GM12878 (cell line): ENCODE measurements around the gene CYP26C1. TPM values are rescaled to one million over a fixed set of nuclear protein-coding genes. Genes with fewer than 3 reads are reported as not detected.

Experiments
- ATAC-seq: fragments of 200-7000 bp; cut with Tn5 transposase; 3 replicates; pipeline ENCODE4 v1.9.1; 2020; ENCODE audit warnings: mild to moderate bottlenecking, moderate library complexity
- BruUV-seq: library from RNA; stranded (reverse); fragments of 400-500 nt; replicated peaks from 2 replicates; lab custom pipeline; 2021; lab: Mats Ljungman, UMichigan
- CTCF ChIA-PET: fragments of 300-600 bp; sonication (Branson Sonifier 250); formaldehyde crosslinking; extraction: SDS; loops from one replicate; lab custom pipeline; 2021; ENCODE audit warnings: inconsistent platforms; lab: Yijun Ruan, JAX
- POLR2A ChIA-PET: fragments of 350-600 bp; formaldehyde crosslinking; extraction: SDS; loops from one replicate; lab custom pipeline; 2021; ENCODE audit warnings: inconsistent platforms; lab: Charles Lee
- RAD21 ChIA-PET: fragments of 300-600 bp; sonication (Branson Sonifier 250); formaldehyde crosslinking; loops from one replicate; lab custom pipeline; 2023; ENCODE audit warnings: antibody characterized with exemption; ENCODE audit not compliant: unreplicated experiment; lab: Charles Lee
- SMC1A ChIA-PET: fragments of 300-600 bp; sonication (Branson Sonifier 250); formaldehyde crosslinking; loops from one replicate; lab custom pipeline; 2023; ENCODE audit not compliant: unreplicated experiment, uncharacterized antibody; lab: Charles Lee
- DNase-seq: peaks from one replicate; pipeline ENCODE4 v3.0.0-alpha.2; 2011; ENCODE audit warnings: low read depth, low spot score
- FAIRE-seq: peaks from 3 replicates; lab custom pipeline; 2011; peaks lifted over from hg19 to GRCh38; lab: Jason Lieb, UNC
- H2AFZ ChIP-seq: 2 replicates; pipeline ENCODE4 v1.6.0; 2011; ENCODE audit warnings: low read depth, low read length, control low read depth; ENCODE audit not compliant: control insufficient read depth
- H3K27ac ChIP-seq: 2 replicates; pipeline ENCODE4 v1.5.1; 2011; ENCODE audit warnings: control low read depth; ENCODE audit not compliant: control insufficient read depth, insufficient read depth
- H3K27me3 ChIP-seq, 2 experiments: replicated peaks in 1 of 2; 2 replicates each; pipeline versions ENCODE4 v1.6.0 to v1.6.1; 2011; ENCODE audit warnings: low read length in 1 of 2; ENCODE audit not compliant: control insufficient read depth in 2 of 2, insufficient read depth in 2 of 2
- H3K36me3 ChIP-seq, 2 experiments: 2 replicates each; pipeline ENCODE4 v1.5.1; 2011; ENCODE audit warnings: low read length in 1 of 2; ENCODE audit not compliant: control insufficient read depth in 2 of 2, insufficient read depth in 2 of 2
- H3K4me1 ChIP-seq: 2 replicates; pipeline ENCODE4 v1.6.1; 2011; ENCODE audit warnings: mild to moderate bottlenecking, low read length, moderate library complexity, mixed read lengths; ENCODE audit not compliant: control insufficient read depth, insufficient read depth
- H3K4me2 ChIP-seq: 2 replicates; pipeline ENCODE4 v1.6.0; 2011; ENCODE audit warnings: control low read depth; ENCODE audit not compliant: control insufficient read depth, insufficient read depth
- H3K4me3 ChIP-seq: fragments of 200-600 bp; sonication (generic); 2 replicates; pipeline ENCODE4 v1.5.1; 2016
- H3K79me2 ChIP-seq: 2 replicates; pipeline ENCODE4 v1.6.0; 2011; ENCODE audit warnings: low read length; ENCODE audit not compliant: control insufficient read depth, insufficient read depth
- H3K9ac ChIP-seq: 2 replicates; pipeline ENCODE4 v1.8.0; 2011; ENCODE audit warnings: low read length, control low read depth, mixed read lengths; ENCODE audit not compliant: control insufficient read depth, insufficient read depth
- H3K9me3 ChIP-seq: replicated peaks from 3 replicates; pipeline ENCODE4 v1.5.1; 2011; ENCODE audit warnings: mild to moderate bottlenecking, low read length; ENCODE audit not compliant: control insufficient read depth, insufficient read depth
- H4K20me1 ChIP-seq: 2 replicates; pipeline ENCODE4 v1.6.0; 2011; ENCODE audit not compliant: control insufficient read depth, insufficient read depth
- ATF2 ChIP-seq: IDR thresholded peaks from 2 replicates; pipeline ENCODE4 v1.6.1; 2012; ENCODE audit warnings: low read length, inconsistent platforms
- BMI1 ChIP-seq: fragments of 450-650 bp; IDR thresholded peaks from 2 replicates; pipeline ENCODE4 v1.6.1; 2016; ENCODE audit warnings: mild to moderate bottlenecking, moderate library complexity, borderline replicate concordance
- CHD1 ChIP-seq: IDR thresholded peaks from 2 replicates; pipeline ENCODE4 v1.6.1; 2012; ENCODE audit warnings: low read depth, low read length, improper control_type of control experiment
- E4F1 ChIP-seq: fragments of 450-650 bp; IDR thresholded peaks from 2 replicates; pipeline ENCODE4 v1.6.1; 2018; ENCODE audit warnings: borderline replicate concordance, mild to moderate bottlenecking; ENCODE audit not compliant: partially characterized antibody
- ETV6 ChIP-seq, 2 experiments: fragments of 450-650 bp in 1 of 2; IDR thresholded peaks in 1 of 2; conservative IDR thresholded peaks in 1 of 2; 2 replicates each; pipeline ENCODE4 v1.6.1; 2014; ENCODE audit warnings: antibody characterized with exemption in 1 of 2, borderline replicate concordance in 1 of 2, low read depth in 1 of 2, mild to moderate bottlenecking in 1 of 2, moderate library complexity in 1 of 2
- KAT2A ChIP-seq: conservative IDR thresholded peaks from 2 replicates; pipeline ENCODE4 v1.6.1; 2011; ENCODE audit warnings: low read depth, low read length; ENCODE audit not compliant: control insufficient read depth
- POLR2AphosphoS2 ChIP-seq: IDR thresholded peaks from 2 replicates; pipeline ENCODE4 v1.6.1; 2011; ENCODE audit warnings: low read depth, mild to moderate bottlenecking, low read length, improper control_type of control experiment, moderate library complexity
- POU2F2 ChIP-seq: IDR thresholded peaks from 3 replicates; pipeline ENCODE4 v1.6.1; 2011; ENCODE audit warnings: low read depth, mild to moderate bottlenecking, low read length, borderline replicate concordance
- TCF12 ChIP-seq: IDR thresholded peaks from 2 replicates; pipeline ENCODE4 v1.6.1; 2011; ENCODE audit warnings: low read depth, mild to moderate bottlenecking, low read length
- TCF3 ChIP-seq: IDR thresholded peaks from 2 replicates; pipeline ENCODE4 v1.6.1; 2012; ENCODE audit warnings: low read depth, mild to moderate bottlenecking, low read length, borderline replicate concordance; ENCODE audit not compliant: insufficient read depth
- USF2 ChIP-seq: IDR thresholded peaks from 2 replicates; pipeline ENCODE4 v1.6.1; 2011; ENCODE audit warnings: low read depth, low read length, improper control_type of control experiment, borderline replicate concordance
- WGBS: methylation state at CpG from one replicate; pipeline ENCODE4 v1.1.6; 2016; ENCODE audit warnings: low lambda C conversion rate; ENCODE audit not compliant: insufficient replicate concordance, insufficient coverage; ENCODE audit errors: missing lambda C conversion rate; 5-methylcytosine and 5-hydroxymethylcytosine counted together
- in situ Hi-C: fragments of 300-500 bp; cut with MboI; formaldehyde crosslinking; loops from 9 replicates; pipeline ENCODE4 v1.14.3; 2018; ENCODE audit warnings: mixed read lengths
- intact Hi-C: fragments of 100-400 bp; cut with micrococcal nuclease; formaldehyde crosslinking; loops from one replicate; pipeline ENCODE4 v1.14.2; 2022; ENCODE audit not compliant: unreplicated experiment
- polyA plus RNA-seq, 11 experiments: library from polyadenylated mRNA; depleted of rRNA in 4 of 11; unstranded in 6 of 11; stranded (reverse) in 5 of 11; fragments of >200 nt; fragmentation: Nextera tagmentation in 4 of 11; fragmentation: Illumina TruSeq in 1 of 11; extraction: Ambion mirVana in 4 of 11; extraction: Trizol in 1 of 11; gene quantifications; 1 replicate in 1 of 11; 2 replicates in 10 of 11; pipeline versions ENCODE4 v1.2.1 to v1.2.3, GENCODE V29; 2011 to 2016; ENCODE audit warnings: inconsistent platforms in 2 of 11, missing spikeins in 2 of 11, low read depth in 1 of 11
- total RNA-seq, 4 experiments: library from RNA; depleted of rRNA in 3 of 4; stranded (reverse); fragments of >200 nt in 3 of 4; fragmentation: Illumina TruSeq in 1 of 4; extraction: Trizol in 1 of 4; gene quantifications; 2 replicates each; pipeline versions ENCODE4 v1.2.1 to v1.2.3, GENCODE V29; 2013 to 2021

CYP26C1 gene
- total and polyA plus RNA-seq, 10 of the 15 experiments (the other 5 are each of a cell fraction or from before 2014, with no cell fraction given), result under 0.01 to 0.08 TPM; not detected in 8

- Histone ChIP-seq H3K36me3 (no peaks in the 10 kb centered on the region), H3K4me1 (peaks cover 4% of the 10 kb centered on the region; the same call in 1 of the 2 replicates), H4K20me1 (no peaks in the 10 kb centered on the region), H3K79me2 (no peaks in the 10 kb centered on the region), H3K4me3 (no peak overlapping the region), H3K9ac (no peak overlapping the region), H3K27ac (no peak overlapping the region), H3K9me3 (no peaks in the 10 kb centered on the region; the same call in 2 of the 3 replicates)
- WGBS, result 0% methylated on average over 1 of the region's 1 CpG
- RAD21 ChIA-PET, result interaction anchor here (1.7 kb wide), 1 partner anchor 11 kb away, joined by 5 read pairs; no protein-coding TSS in a partner anchor
- intact Hi-C loops, result no loop called here
- SMC1A ChIA-PET, result no interaction called here
- no peak for ATAC-seq
- no peak for DNase-seq
- POLR2A ChIA-PET, result no interaction called here
- TF ChIP-seq ATF2 (no peak), TCF12 (no peak), TCF3 (no peak), POLR2AphosphoS2 (no peak), E4F1 (no peak), ETV6 (conservative IDR thresholded peaks at IDR 0.05 in 1 of 2, IDR thresholded peaks at IDR 0.05 in 1 of 2; ENCODE audit: borderline replicate concordance in 1 of 2, low read depth in 1 of 2) (no peak), KAT2A (no peak), USF2 (no peak), POU2F2 (no peak), BMI1 (no peak), CHD1 (no peak)
- TF ChIP-seq, all 136 proteins: peak for 0
- BruUV-seq, result no TSS peak
- FAIRE-seq, result no peak
- no peak overlapping the region for H2AFZ ChIP-seq
- H3K27me3 ChIP-seq, result no peaks in the 10 kb centered on the region
- CTCF ChIA-PET, result interaction anchor here (1.2 to 2.7 kb wide), 2 partner anchors 12 to 139 kb away, joined by 3 to 15 read pairs; no protein-coding TSS in a partner anchor
- in situ Hi-C loops, result no loop called here
- no peak overlapping the region for H3K4me2 ChIP-seq
Measured at GRCh38 chr10:93103953-93104352, 43.4 kb downstream of the CYP26C1 start.
